GM18951 (cell line): ENCODE measurements around the gene NMNAT3.

Experiments used
- POLR2A ChIP-seq: IDR thresholded peaks from 4 replicates; pipeline ENCODE4 v1.6.1; 2011; ENCODE audit warnings: mild to moderate bottlenecking; ENCODE audit not compliant: insufficient read length, insufficient read depth; ENCODE audit errors: extremely low read depth
- in situ Hi-C: fragments of 300-500 bp; cut with MboI; formaldehyde crosslinking; loops from one replicate; pipeline ENCODE4 v1.12.0; 2022; ENCODE audit warnings: low sequenced_read_pairs, mixed read lengths, inconsistent platforms; ENCODE audit not compliant: unreplicated experiment

NMNAT3 gene

DNA sequence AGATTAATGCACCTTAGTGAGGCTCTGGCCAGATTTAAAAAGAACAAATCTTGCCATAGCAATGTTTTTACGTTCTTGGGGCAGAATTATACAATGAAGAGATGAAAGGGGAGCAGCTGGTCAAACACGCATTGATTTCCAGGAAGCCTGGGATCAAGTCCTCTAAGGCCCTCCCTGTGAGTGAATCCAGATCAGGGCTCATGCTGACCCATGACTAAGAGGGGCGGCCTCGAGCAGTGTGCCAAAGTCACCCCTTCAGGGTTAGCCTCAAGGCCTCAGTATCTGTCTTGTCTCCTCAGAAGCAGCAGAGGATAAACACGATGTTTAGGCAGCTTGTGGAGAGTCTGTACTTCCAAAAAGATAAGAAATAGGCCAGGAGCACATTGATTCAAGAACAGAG, 129.0 kb downstream of the NMNAT3 start:
- no peak for TF ChIP-seq POLR2A

DNA sequence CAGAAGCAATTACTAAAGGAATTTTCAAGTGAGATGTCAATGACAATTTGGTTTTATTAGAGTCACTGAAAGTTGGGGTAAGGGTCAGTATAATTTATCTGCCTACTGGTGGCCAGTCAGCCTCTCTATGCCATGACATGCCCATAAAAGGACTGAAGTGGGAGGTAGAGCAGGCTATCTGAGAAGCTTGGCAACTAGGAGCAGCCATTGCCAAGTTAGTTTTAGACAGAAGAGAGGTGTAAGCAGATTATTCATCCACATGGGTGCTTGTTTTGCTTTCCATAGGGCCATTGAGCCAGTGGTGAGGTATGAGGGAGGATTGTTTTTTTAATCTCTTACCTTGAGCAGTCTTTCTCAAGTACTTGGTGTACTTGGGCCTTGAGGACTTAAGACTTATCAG, 130.1 kb downstream of the NMNAT3 start:
- in situ Hi-C loops, result no loop called here
- TF ChIP-seq POLR2A, result no peak

More for the DNA sequence above, 129.0 kb downstream of the NMNAT3 start:
- in situ Hi-C loops, result no loop called here

DNA sequence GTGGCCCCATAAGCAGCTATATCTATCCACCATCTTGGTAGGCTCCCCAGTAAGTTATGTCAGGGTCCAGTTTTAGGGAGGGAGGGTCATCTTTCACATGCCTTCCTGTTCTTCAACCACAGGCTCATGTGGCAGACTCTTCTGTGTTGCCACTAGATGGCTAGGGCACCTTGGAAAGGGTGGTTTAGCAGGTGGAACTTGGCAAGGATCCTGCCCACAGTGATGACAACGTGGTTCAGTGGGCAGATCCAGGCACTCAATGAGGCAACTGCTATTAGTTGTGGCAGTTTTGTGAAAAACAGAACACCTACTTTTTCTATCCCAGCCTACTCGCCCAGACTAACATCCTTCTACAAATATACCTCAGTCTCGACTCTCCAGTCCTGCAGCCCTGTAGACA, 131.0 kb downstream of the NMNAT3 start:
- TF ChIP-seq POLR2A, result no peak
- in situ Hi-C loops, result no loop called here

DNA sequence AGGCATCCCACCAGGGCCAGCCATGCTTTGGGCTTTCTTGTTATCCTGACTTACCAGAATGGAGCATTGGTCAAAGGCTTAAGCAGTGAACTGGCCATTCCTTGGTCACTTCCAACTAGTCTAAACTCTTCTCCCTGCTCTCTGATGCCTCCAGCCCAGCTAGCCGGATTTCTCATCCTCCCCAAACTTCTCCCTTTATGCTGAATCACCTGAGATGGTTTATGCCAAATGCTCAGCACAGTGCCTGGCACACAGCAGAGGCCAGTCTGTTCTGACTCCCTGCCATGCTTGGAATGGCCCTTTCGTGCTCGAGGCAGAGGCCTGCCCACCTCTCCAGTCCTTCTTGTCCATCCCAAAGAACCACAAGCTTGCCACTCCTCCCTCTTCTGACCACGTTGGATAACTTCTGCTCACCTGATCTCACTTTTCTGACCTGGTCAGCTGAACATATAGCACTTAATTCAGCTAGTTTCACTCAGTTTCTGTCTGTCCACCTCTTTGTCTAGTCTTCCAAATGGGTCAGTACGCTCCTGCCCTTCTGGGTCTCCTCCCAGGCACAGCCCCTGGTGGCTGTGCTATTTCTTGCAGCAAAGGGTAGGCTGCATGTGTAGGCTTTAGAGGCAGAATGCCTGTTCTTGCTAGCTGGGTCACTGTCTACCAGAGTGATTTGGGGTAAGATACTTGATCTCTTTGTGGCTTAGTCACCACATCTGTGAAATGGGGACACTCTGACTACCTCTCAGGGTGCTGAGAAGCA, 136.1 kb downstream of the NMNAT3 start:
- TF ChIP-seq POLR2A, result no peak
- in situ Hi-C loops, result no loop called here

DNA sequence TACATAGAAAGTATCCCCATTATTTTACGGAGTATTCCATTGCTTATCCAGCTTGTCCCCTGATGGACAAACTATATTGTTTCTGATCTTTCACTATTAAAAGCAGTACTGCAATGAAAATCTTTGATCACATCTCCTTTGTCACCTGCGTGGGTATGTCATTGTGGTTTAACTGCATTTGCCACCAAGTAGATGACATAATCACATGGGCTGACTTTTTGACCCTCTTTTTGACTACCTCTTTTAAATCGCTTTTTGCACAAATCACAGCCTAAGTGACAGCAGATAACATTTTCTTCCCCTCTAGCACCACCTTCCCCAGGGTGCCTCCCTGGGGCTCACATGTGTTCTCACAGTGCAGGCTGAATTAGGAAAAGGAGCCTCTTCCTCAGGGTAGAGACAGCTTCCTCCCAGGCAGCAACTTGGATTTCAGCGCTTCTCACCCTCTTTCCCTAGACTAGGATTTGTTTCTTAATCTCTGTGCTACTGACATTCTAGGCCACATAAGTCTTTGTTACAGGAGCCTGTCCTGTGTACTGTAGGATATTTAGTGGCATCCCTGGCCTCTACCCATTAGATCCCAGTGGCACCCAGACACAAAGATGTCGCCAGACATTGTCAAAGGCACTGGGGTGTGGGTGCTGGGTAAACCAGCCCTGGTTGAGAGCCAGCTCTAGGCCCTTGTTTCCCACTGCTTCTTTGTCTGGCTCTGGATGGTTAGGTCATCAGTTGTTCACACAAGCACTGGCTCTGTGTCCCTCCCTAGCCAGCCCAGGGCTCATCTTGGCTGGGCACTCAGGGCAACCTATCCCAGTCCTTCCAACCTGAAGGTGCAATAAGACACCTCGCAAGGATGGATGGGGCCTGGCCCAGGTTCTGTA, 136.9 kb downstream of the NMNAT3 start:
- in situ Hi-C loops, result no loop called here
- no peak for TF ChIP-seq POLR2A

DNA sequence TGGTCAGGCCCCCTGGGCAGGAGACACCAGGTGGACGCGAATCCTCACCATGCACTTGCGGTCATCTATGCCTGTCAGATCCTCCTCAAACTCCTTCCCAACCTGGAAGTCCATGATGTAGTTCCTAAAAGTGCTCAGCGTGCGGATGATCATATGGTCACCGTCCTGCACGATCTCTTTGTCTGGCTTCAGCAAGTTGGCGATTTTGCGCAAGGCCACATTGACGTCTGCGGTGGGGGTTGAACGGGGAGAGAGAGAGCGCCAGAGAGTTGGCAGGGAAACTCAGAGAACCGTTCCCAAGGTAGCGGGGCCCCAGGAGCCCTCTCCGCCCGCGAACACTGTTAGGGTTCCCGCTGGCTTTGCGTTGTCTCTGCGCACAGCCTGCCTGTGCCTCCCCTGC, 139.0 kb downstream of the NMNAT3 start:
- in situ Hi-C loops, result no loop called here
- TF ChIP-seq POLR2A, result no peak

DNA sequence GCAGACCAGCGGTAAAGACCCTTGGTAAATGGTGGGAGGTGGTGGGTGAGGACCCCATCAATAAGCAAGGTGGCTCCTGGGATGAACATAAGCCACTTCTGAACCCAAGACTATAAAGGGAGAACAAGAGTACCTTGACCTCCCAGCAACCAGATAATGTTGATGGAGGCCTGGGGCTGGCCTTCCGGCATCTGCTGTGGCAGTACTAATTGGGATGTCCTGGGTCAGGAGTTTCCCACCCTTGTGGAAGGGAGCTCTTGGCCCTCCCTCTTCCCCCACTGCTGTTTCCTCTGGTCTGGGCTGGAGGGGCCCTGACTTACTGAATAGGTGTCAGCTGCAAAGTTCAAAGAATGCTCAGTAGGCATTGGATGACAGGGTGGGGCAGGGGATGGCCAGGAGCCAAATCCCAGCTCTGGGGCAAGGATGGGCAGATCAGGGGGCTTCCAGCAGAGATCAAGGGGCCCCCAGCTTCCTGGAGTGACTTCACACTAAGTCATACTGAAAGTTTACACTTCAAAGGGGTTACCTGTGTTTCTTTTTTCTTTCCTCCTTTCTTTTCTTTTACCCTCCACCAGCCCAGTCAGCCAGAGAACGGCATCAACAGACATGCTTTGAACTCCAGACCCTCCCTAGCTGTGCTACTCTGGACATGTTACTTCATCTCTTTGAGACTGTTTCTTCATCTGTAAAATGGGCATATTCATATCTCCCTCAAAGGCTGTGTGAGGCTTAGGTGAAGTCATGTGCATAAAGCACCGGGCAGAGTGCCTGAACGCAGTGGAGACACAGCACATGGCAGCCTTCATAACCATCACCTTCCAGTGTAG, 139.8 kb downstream of the NMNAT3 start:
- in situ Hi-C loops, result no loop called here
- TF ChIP-seq POLR2A, result no peak

DNA sequence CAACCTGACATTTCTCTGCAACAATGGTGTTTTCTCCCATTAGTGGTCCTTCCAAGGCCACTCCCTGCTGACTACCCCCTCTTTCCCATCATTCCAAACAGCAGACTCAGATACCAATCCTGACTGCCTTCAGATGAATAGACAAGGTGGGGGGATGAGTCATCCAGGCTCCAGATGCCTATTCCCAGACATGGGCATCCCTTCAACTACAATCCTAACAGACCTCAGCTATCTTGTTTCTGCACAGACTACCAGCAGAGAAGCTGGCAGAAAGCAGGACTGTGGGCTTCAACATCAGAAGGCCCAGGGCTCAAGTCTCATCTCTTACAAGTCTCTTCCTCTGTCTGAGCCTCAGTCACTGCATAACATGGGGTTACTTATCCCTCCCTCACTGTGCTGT, 140.4 kb downstream of the NMNAT3 start:
- in situ Hi-C loops, result no loop called here
- TF ChIP-seq POLR2A, result no peak

DNA sequence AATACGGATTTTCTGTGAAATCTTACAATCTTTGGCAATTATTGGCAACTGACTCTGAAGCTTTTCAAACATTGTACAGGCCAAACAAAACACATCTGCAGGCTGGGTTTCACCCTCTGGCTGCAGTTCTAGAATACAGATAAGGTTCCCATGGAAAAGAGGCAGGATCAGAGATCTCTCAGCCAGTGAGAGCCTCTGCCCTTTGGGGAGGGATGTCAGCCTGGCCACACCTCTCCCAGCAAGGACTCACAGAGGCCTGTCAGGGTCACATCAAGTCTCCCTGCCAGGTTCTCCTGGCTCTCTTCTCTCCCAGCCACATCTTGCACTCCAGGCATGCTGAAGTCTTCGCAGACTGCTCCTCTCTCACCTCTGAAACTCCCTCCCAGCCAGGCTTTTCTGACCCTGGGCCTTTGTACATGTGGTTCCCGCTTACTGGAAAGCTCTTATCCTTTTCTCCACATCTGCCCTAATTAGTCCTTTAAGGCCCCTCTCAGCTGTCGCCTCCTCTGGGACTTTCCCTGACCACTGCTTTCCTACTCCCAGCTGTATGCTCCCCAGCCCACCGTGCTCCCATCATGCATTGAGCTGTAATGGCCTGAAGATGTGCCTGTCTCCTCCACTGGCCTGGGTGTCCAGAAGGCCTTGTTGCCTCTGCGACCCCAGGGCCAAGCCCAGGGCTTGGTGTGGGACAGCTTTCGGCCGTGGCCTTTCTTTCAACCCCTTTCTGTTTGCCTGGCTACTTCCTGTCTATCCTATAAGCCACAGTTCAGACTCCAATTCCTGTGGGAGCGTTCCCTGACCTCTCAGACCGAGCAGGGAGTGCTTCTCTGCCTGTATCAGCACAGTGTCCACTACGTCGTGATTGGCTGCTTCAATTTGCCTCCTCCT, 142.5 kb downstream of the NMNAT3 start:
- TF ChIP-seq POLR2A, result no peak
- in situ Hi-C loops, result no loop called here

DNA sequence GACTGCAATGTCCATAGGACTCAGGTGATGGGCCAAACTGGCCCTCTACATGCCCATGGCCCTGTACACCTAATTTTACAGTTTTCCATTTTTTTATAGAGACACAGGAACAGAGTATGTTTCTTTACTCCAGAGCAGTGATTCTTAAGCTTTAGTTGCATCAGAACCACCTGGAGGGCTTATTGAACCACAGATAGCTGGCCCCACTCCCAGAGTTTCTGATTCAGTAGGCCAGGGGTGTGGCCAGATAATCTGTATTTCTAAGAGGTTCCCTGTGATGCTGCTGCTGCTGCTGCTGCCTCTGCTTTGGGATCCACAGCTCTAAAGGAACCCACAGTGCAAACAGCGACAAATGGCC, 143.3 kb downstream of the NMNAT3 start:
- TF ChIP-seq POLR2A, result no peak
- in situ Hi-C loops, result no loop called here

DNA sequence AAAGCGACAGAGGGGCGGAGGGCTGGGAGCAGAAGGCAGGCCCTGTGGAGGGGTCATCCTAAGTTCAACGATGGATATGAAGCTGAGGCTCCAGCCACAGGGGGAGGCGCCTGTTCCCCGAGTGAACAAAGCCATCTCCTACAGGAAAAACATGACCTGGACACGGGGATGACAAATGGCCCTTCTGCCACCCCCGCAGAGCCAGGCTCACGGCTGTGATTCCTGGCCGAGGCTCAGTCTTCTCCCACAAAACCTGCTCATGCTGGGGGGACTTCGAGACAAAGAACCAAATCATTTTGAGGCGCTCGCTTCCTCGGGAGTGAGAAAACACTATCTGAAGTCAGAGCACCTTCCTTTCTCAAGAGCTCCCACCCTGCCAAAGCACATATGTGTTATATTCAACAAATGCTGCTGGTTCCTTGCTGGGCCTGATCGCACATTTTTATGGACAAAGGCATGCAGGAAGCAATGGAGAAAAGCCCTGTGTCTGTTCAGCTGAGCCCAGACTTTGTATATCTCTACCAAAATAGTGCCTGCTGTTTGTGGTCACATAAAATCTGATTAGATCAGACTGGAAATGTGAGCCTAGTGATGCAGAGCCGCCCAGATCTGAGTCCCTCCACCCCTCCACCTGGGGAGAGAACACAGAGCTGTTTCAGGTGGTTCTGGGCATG, 143.9 kb downstream of the NMNAT3 start:
- TF ChIP-seq POLR2A, result no peak
- in situ Hi-C loops, result no loop called here

DNA sequence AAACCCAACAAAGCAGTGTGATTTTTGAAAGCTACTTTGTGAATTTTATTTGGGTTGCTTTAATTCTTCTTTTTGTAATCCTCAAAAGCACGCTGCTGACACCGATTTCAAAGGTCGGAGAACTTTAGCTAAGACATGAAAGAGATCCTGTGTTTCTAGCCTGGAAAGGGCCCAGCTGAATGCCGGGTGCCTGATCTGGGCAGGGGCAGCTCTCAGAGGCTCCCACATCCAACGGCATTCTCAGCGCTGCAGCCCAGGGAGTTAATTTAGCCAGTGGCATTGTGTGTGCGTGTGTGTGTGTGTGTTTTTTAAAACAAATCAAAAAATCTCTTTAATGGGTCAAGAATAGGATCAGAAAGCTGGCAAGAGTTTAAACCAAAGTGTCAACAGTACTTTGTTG, 144.8 kb downstream of the NMNAT3 start:
- TF ChIP-seq POLR2A, result no peak
- in situ Hi-C loops, result no loop called here
